GM21423 (cell line): Measurements from ENCODE around the gene SLK.
A peak's percentile ranks its signal among the peaks of the same experiment; 100 is the strongest.

ENCODE experiments used
- ATAC-seq: cut with Tn5 transposase; IDR thresholded peaks from one replicate; pipeline ENCODE4 v1.9.1; 2021; ENCODE audit warnings: mild to moderate bottlenecking, moderate library complexity; ENCODE audit not compliant: unreplicated experiment

Gene SLK

GRCh38 chr10:103966671-103967447 is at the start of gene SLK:
SLK (plus strand) TSS chr10:103967140; CDS start chr10:103967746, 606 bp downstream.
- ATAC-seq, result peak; percentile 81

GRCh38 chr10:103917302-103918052 is 49.5 kb upstream of the SLK start:
- ATAC-seq, result peak; percentile 2

DNA sequence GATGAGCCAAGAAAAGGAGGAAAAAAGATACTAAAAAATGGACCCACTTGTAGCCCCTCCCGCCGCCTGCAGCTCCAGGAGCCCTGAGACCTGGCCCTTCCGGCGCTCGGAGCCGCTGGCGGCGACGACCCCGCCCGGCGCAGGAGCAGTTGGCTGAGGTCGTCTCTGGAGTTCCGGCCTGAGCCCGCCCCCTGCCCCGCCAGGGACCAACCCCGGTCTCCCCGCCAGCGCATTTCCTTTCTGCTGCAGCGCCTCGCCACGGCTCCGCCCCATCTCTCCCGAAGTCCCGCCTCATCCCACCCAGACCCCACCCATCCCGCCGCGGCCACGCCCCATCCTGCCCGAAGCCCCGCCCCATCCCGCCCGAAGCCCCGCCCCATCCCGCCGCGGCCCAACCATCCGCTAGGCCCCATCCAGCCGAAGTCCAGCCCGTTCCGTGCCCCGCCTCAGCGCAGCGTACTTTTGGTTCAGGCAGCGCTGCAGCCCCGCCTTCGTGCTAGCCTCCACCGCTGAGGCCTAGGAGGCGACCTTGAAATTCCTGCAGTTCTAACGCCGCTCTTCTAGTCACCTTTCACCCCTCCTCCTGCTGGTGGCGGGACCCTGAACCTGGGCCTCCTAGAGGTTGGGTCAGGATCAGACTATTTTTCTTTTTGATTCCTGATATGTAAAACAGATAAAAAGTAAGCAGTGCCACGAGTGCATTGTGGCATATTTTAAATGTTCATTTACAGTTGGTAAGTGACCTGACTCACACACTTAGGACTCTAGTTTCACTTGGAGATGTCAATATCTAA is 48.7 kb upstream of the SLK start, which contains the start of gene STN1:
TSS of gene STN1 (minus strand) at position 132 of the 794 bp plus-strand sequence. CDS start 590 bp downstream, outside the sequence.
- ATAC-seq, result peak; percentile 87

GRCh38 chr10:103919648-103920025 is 47.3 kb upstream of the SLK start:
- ATAC-seq, result no peak

DNA sequence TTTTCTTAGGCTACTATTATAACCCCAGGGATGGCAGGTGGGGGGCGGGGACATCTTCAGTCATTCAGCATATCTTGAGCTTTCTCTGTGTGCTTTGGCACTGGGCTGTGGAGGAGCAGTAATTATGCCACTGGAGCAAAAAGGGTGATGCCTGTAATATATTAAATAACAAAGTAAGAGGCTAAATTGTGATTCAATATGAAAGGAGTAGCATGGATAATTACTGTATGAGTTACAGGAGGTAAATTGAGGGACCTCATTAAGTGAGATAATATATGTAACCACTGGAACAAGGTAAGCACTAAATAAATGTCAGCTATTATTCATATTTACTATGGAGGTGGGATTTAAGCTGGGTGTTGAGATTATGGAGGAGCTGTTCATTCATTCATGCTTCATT is 45.7 kb upstream of the SLK start:
- no peak for ATAC-seq

DNA sequence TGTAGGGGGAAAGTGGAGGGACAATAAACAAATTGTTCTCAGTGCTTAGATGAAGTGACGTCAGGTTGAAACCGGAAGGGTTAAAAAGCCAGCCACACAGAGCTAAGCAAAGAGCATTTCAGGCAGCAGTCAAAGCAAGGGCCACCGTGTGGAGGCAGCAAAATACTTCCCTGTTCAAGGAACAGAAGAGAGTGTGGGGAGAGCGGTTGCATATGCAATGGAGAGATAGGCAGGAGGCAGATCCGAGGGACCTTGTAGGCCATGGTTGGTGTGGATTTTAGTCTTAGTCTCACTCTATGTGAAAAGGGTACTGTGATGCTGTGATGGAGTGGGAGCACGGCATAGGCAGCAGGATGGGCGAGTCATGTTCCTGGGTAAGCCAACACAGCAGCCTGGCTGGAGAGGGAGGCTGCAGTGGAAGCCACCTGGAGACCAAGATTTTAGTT is 45.2 kb upstream of the SLK start:
- no peak for ATAC-seq

DNA sequence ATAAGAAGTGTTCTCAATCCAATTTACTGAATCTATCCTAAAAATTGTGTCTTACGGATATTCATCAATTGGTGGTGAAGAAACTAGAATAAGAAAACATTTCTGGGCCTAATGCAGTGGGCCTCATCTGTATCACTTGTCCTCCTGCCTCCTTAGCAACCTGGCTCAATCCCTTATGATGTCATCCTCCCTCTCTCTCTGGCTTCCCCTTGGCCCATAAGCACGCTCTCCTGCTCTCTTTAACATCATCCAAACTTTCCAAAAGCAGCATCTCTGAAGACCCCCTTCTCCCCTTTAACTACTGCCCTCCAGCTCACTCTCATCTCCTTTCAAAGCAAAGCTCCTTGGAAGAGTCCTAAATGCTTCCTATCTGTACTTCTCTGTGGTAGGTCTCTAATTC is 44.3 kb upstream of the SLK start:
- ATAC-seq, result no peak

GRCh38 chr10:103923502-103923901 is 43.4 kb upstream of the SLK start:
- no peak for ATAC-seq

DNA sequence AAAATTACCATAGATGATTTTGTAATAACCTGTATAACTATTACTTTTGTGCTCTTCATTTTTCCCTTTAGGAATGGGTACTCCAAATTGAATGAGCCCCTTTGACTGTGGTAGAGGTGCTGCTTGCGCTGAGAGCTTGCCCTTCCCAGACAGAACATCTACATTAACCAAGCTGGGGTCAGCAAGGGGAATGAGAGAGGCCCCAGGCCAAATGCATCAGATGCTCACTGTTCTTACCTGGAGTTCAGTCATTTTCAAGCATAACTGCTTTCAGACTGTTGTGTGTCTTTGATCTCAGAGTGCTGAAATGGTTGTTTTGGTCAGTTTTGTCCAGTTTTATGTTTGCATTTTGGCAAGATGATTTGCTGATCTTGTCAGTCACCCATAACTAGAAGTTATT is 41.3 kb upstream of the SLK start:
- ATAC-seq, result no peak

DNA sequence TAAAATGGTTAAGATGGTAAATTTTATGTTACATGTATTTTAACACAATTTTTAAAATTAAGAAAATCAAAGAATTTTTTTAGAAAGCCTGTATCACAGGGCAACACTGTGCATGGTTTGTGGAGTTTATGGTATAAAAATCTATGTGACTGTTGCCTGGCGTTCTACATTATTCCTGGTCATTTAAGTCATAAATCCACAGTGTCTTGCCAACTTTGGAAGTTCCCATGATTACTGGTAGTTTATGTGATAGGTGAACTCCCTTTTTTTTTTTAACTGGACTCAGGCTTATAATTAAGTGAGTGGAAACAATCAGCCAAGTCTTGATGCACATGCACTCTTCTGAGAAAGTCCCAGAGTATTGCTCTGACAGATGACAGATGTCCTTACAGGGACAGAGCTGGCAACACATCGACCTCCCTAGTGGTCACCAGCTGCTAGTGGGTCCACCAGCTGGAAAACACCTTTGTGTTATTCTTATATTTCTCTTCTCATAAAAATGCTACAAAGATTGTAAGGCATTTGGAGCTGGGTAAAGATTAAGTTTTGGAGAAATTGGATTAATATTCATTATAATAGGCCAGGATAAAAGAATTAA is 40.1 kb upstream of the SLK start:
- no peak for ATAC-seq

DNA sequence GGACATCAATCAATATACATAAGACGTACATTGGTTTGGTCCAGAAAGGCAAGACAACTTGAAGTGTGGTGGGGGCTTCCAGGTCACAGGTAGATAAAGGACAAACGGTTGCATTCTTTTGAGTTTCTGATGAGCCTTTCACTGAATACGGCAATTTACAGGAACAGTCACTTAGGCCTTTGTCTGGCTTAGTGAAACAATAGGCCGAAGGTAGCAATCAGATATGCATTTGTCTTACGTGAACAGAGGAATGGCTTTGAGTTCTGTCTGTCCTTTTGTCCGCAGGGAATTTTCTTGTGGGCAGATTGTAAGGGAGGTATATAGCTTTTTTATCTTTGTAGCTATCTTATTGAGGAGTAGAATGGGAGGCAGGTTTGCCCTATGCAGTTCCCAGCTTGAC is 38.2 kb upstream of the SLK start:
- ATAC-seq, result no peak

DNA sequence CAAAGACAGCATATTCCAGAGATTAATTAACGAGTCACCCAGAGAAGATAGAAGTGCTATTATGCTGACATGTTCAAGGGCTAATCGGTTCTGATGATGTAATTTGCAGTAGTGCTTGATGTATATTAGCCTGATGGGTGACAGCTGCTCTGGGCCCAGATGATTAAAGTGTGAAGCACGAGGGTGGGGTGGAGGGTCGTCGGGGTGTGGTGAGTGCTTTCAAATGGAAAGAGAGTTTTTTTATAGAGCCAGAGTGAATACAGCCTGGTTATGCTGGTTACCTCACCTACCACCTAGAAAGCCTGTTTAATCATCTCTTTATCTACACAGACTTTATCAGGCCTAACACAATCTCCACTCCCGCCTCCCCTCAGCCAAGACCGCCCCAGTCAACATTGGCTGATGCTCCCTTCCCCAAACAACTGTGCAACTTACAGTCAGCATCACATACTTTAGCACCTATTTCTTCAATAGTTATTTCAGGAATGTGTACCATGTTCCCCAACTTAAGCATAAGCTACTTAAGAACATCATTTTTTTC is 37.5 kb upstream of the SLK start:
- no peak for ATAC-seq

- ATAC-seq, result no peak
Measured at GRCh38 chr10:103930449-103930848, 36.5 kb upstream of the SLK start.

- ATAC-seq, result no peak
Measured at GRCh38 chr10:103930881-103931280, 36.1 kb upstream of the SLK start.

GRCh38 chr10:103931603-103932002 is 35.3 kb upstream of the SLK start:
- no peak for ATAC-seq

DNA sequence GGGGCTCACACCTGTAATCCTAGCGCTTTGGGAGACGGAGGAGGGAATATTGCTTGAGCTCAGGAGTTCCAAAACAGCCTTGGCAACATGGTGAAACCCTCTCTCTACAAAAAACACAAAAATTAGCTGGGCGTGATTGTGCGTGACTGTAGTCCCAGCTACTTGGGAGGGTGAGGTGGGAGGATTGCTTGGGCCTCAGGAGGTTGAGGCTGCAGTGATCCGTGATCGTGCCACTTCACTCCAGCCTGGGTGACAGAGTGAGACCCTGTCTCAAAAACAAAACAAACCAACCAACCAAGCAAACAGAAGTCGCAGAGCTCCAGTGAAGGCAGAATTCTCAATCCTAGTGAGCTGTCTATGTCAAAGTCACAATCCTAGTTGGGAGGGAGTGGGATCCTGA is 34.7 kb upstream of the SLK start:
- ATAC-seq, result no peak

- no peak for ATAC-seq
Measured at GRCh38 chr10:103932971-103933370, 34.0 kb upstream of the SLK start.

DNA sequence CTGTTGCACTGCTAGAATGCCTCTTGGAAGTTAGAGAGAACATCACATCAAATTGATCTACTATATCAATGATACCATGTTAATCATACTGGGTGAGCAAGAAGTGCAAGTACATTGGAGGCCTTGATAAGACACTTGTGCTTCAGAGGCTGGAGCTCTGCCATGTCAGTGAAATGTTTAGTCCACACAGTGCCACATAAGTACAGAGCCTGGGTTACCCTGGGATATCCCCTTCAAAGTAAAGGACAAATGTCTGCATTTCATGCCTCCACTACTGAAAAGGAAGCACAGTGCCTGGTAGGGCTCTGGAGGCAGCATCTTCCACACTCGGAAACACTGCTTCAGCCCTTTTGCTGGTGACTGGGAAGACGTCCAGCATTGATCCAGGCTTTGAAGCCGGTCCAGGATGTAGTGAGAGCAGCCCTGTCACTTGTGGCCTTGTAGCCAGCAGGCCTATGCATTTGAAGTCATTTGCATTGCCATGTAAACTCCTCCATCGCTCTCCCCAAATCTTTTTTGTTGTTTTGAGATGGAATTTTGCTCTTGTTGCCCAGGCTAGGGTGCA is 33.3 kb upstream of the SLK start:
- ATAC-seq, result no peak

- no peak for ATAC-seq
Measured at GRCh38 chr10:103934308-103934707, 32.6 kb upstream of the SLK start.

DNA sequence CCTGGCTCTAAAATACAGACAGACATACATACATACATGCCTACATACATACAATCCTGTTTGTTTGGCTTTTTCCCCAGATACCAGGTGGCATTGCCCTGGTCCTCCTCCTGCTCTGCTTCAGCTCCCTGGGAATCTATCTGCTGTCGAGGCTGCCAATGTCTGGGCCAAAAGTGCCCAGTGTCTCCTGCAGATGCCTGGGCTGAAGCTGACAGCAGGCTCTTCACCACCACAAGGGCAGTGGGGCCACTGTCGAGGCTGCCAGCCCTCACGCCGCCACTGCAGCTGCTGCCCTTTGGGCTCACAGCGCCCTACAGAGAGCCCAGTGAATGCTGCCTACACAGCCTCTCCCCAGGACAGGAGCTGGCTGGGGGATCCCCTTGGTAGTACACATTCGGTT is 30.9 kb upstream of the SLK start:
- no peak for ATAC-seq
